ENCODE results near the gene ZHX3. TPM values are rescaled to one million over a fixed set of nuclear protein-coding genes. Genes with fewer than 3 reads are reported as not detected.

ZHX3 gene
- total RNA-seq, 1 donor from 2014 or later, result 14.5 TPM

GRCh38 chr20:41142245-41142644, 175.3 kb downstream of the ZHX3 start:
- no peak overlapping the region for H3K4me3 ChIP-seq (ENCODE audit: low read depth, low read length)
- peaks cover 1% of the 10 kb centered on the region for H3K36me3 ChIP-seq (ENCODE audit: control insufficient read depth, insufficient read depth, low read length)
- FAIRE-seq (no peak), DNase-seq (ENCODE audit: low read depth) (no peak)
- no peaks in the 10 kb centered on the region for H3K27me3 ChIP-seq (ENCODE audit: control insufficient read depth, insufficient read depth, low read length)
- no peak for TF ChIP-seq CTCF (IDR thresholded peaks at IDR 0.05; ENCODE audit: insufficient read depth, low read length, severe bottlenecking)

GRCh38 chr20:41141153-41141815, 176.2 kb downstream of the ZHX3 start:
- FAIRE-seq, result no peak

GRCh38 chr20:41140226-41141133, 177.1 kb downstream of the ZHX3 start:
- no peak for FAIRE-seq
- no peak for TF ChIP-seq CTCF (IDR thresholded peaks at IDR 0.05; ENCODE audit: insufficient read depth, low read length, severe bottlenecking)
- no peak overlapping the region for H3K4me3 ChIP-seq (ENCODE audit: low read depth, low read length)

More at GRCh38 chr20:41141153-41141815, 176.2 kb downstream of the ZHX3 start:
- no peak for DNase-seq (ENCODE audit: low read depth)
- TF ChIP-seq CTCF (IDR thresholded peaks at IDR 0.05; ENCODE audit: insufficient read depth, low read length, severe bottlenecking), result no peak
- no peaks in the 10 kb centered on the region for H3K27me3 ChIP-seq (ENCODE audit: control insufficient read depth, insufficient read depth, low read length)
- no peak overlapping the region for H3K4me3 ChIP-seq (ENCODE audit: low read depth, low read length)
- H3K36me3 ChIP-seq (ENCODE audit: control insufficient read depth, insufficient read depth, low read length), result peaks cover 1% of the 10 kb centered on the region

GRCh38 chr20:41139227-41140093, 178.1 kb downstream of the ZHX3 start:
- Histone ChIP-seq H3K36me3 (ENCODE audit: control insufficient read depth, insufficient read depth, low read length) (peaks cover 1% of the 10 kb centered on the region), H3K27me3 (ENCODE audit: control insufficient read depth, insufficient read depth, low read length) (no peaks in the 10 kb centered on the region), H3K4me3 (ENCODE audit: low read depth, low read length) (no peak overlapping the region)
- TF ChIP-seq CTCF (IDR thresholded peaks at IDR 0.05; ENCODE audit: insufficient read depth, low read length, severe bottlenecking), result no peak
- FAIRE-seq (no peak), DNase-seq (ENCODE audit: low read depth) (no peak)

More at GRCh38 chr20:41140226-41141133, 177.1 kb downstream of the ZHX3 start:
- Histone ChIP-seq H3K27me3 (ENCODE audit: control insufficient read depth, insufficient read depth, low read length) (no peaks in the 10 kb centered on the region), H3K36me3 (ENCODE audit: control insufficient read depth, insufficient read depth, low read length) (peaks cover 1% of the 10 kb centered on the region)
- no peak for DNase-seq (ENCODE audit: low read depth)

- DNase-seq (ENCODE audit: low read depth) (no peak), FAIRE-seq (no peak)
- Histone ChIP-seq H3K4me3 (ENCODE audit: low read depth, low read length) (peak overlapping the region; percentile 68), H3K36me3 (ENCODE audit: control insufficient read depth, insufficient read depth, low read length) (no peaks in the 10 kb centered on the region), H3K27me3 (ENCODE audit: control insufficient read depth, insufficient read depth, low read length) (no peaks in the 10 kb centered on the region)
- TF ChIP-seq CTCF (IDR thresholded peaks at IDR 0.05; ENCODE audit: insufficient read depth, low read length, severe bottlenecking), result no peak
Measured at GRCh38 chr20:41138475-41139226, 178.9 kb downstream of the ZHX3 start.
